Smooth muscle cell (in vitro differentiated cells): Measurements from ENCODE around the gene GATAD2A. TPM values are rescaled to one million over a fixed set of nuclear protein-coding genes. Genes with fewer than 3 reads are reported as not detected.

Source experiments
- DNase-seq: peaks from one replicate; lab custom pipeline; 2025; ENCODE audit not compliant: unreplicated experiment; lab: John Stamatoyannopoulos, UW
- H2AFZ ChIP-seq: fragments of 200-600 bp; sonication (generic); 2 replicates; pipeline ENCODE4 v1.6.0; 2016; ENCODE audit warnings: antibody characterized with exemption, low read depth, mild to moderate bottlenecking
- H3F3A ChIP-seq: fragments of 200-600 bp; sonication (generic); 2 replicates; pipeline ENCODE4 v1.6.0; 2017; ENCODE audit warnings: antibody characterized with exemption, low read depth
- H3K27ac ChIP-seq: fragments of 200-600 bp; sonication (generic); 2 replicates; pipeline ENCODE4 v1.5.1; 2016; ENCODE audit warnings: low read depth, mild to moderate bottlenecking
- H3K27me3 ChIP-seq: fragments of 200-600 bp; sonication (generic); 2 replicates; pipeline ENCODE4 v1.6.1; 2016; ENCODE audit warnings: low read depth, mild to moderate bottlenecking
- H3K36me3 ChIP-seq: fragments of 200-600 bp; sonication (generic); 2 replicates; pipeline ENCODE4 v1.5.1; 2016; ENCODE audit warnings: low read depth
- H3K4me1 ChIP-seq: fragments of 200-600 bp; sonication (generic); 2 replicates; pipeline ENCODE4 v1.5.1; 2016; ENCODE audit warnings: low read depth
- H3K4me2 ChIP-seq: fragments of 200-600 bp; sonication (generic); 2 replicates; pipeline ENCODE4 v1.6.0; 2016; ENCODE audit warnings: mild to moderate bottlenecking
- H3K4me3 ChIP-seq: fragments of 200-600 bp; sonication (generic); 2 replicates; pipeline ENCODE4 v1.5.1; 2016; ENCODE audit warnings: mild to moderate bottlenecking
- H3K79me2 ChIP-seq: fragments of 200-600 bp; sonication (generic); 2 replicates; pipeline ENCODE4 v1.6.0; 2016; ENCODE audit warnings: low read depth, mild to moderate bottlenecking
- H3K9ac ChIP-seq: fragments of 200-600 bp; sonication (generic); 2 replicates; pipeline ENCODE4 v1.6.0; 2016; ENCODE audit warnings: low read depth
- H3K9me3 ChIP-seq: fragments of 200-600 bp; sonication (generic); replicated peaks from 2 replicates; pipeline ENCODE4 v1.5.1; 2016; ENCODE audit warnings: low read depth
- H4K20me1 ChIP-seq: fragments of 200-600 bp; sonication (generic); 2 replicates; pipeline ENCODE4 v1.6.0; 2016; ENCODE audit warnings: low read depth
- WGBS: methylation state at CpG from one replicate; pipeline ENCODE4 v1.1.7; 2016; ENCODE audit warnings: low lambda C conversion rate; 5-methylcytosine and 5-hydroxymethylcytosine counted together
- polyA plus RNA-seq: library from polyadenylated mRNA; unstranded; fragments of >200 nt; fragmentation: Nextera tagmentation; extraction: Ambion mirVana; gene quantifications from 2 replicates; pipeline ENCODE4 v1.2.1, GENCODE V29; 2016
- total RNA-seq: library from RNA; depleted of rRNA; stranded (reverse); fragments of >200 nt; gene quantifications from 2 replicates; pipeline ENCODE4 v1.2.3, GENCODE V29; 2014
- TF ChIP-seq, protein P1 (sequence below): fragments of 200-600 bp; sonication (generic); IDR thresholded peaks from 2 replicates; pipeline ENCODE4 v1.5.1; 2017; ENCODE audit warnings: borderline replicate concordance, mild to moderate bottlenecking, antibody characterized with exemption; ENCODE audit not compliant: insufficient read depth, poor library complexity, severe bottlenecking

Gene GATAD2A
- total and polyA plus RNA-seq, 2 experiments from 2014 or later, result 26.8 to 27.0 TPM

DNA sequence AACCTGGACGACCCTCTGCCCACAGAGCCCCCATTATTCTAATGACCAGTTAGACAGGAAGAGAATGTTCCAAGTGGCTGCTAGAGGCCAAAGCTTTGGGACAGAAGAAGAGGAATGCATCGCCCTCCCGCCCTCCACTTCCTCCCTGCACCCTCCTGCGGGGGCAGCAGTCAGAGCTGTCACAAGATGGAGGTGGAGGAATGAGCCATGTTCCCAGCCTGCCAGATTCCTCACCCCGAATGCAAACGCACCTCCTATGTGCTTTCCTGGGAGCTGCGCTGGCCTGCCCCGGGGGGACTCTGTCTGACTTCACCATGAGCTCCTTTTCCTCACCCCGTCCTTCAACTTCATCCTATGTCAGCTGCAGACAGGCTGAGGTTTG is 124.9 kb downstream of the GATAD2A start:
- H3K9me3 ChIP-seq, result no peaks in the 10 kb centered on the region
- no peak for DNase-seq
- WGBS, result 75% methylated on average over 8 of the region's 9 CpGs
- H4K20me1 ChIP-seq, result peaks cover 26% of the 10 kb centered on the region
- no peaks in the 10 kb centered on the region for H3K27me3 ChIP-seq
- no peak overlapping the region for H3K4me2 ChIP-seq
- no peaks in the 10 kb centered on the region for H3K79me2 ChIP-seq
- H2AFZ ChIP-seq, result no peak overlapping the region
- no peak overlapping the region for H3K9ac ChIP-seq
- H3K4me3 ChIP-seq, result no peak overlapping the region
- no peaks in the 10 kb centered on the region for H3F3A ChIP-seq
- no peaks in the 10 kb centered on the region for H3K36me3 ChIP-seq
- TF ChIP-seq, protein P1, sequence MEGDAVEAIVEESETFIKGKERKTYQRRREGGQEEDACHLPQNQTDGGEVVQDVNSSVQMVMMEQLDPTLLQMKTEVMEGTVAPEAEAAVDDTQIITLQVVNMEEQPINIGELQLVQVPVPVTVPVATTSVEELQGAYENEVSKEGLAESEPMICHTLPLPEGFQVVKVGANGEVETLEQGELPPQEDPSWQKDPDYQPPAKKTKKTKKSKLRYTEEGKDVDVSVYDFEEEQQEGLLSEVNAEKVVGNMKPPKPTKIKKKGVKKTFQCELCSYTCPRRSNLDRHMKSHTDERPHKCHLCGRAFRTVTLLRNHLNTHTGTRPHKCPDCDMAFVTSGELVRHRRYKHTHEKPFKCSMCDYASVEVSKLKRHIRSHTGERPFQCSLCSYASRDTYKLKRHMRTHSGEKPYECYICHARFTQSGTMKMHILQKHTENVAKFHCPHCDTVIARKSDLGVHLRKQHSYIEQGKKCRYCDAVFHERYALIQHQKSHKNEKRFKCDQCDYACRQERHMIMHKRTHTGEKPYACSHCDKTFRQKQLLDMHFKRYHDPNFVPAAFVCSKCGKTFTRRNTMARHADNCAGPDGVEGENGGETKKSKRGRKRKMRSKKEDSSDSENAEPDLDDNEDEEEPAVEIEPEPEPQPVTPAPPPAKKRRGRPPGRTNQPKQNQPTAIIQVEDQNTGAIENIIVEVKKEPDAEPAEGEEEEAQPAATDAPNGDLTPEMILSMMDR, result no peak
- no peaks in the 10 kb centered on the region for H3K4me1 ChIP-seq
- no peak overlapping the region for H3K27ac ChIP-seq

DNA sequence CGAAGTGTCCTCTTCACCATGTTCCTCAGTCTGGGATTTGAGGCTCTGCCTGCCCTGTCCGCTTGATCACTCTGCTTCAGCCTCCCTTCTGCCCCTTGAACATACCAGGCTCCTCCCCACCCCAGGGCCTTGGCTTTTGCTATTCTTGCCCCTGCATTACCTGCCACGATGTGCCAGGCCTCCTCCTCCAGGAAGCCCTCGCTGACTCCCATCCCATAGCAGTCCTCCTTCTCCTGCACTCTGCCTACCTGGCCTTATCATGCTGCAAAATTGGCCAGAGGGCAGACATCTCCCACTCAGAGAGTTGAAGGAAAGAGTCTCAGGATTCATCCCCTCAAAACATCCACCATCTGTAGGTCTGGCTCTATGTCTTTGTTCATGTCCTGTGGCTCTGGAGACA is 125.4 kb downstream of the GATAD2A start:
- no peak overlapping the region for H2AFZ ChIP-seq
- no peaks in the 10 kb centered on the region for H3K4me1 ChIP-seq
- no peaks in the 10 kb centered on the region for H3K27me3 ChIP-seq
- WGBS, result 97% methylated on average over 4 of the region's 4 CpGs
- H4K20me1 ChIP-seq, result peaks cover 22% of the 10 kb centered on the region
- no peaks in the 10 kb centered on the region for H3F3A ChIP-seq
- H3K4me3 ChIP-seq, result no peak overlapping the region
- no peak overlapping the region for H3K27ac ChIP-seq
- no peak overlapping the region for H3K4me2 ChIP-seq
- no peaks in the 10 kb centered on the region for H3K9me3 ChIP-seq
- TF ChIP-seq, protein P1, result no peak
- H3K36me3 ChIP-seq, result no peaks in the 10 kb centered on the region
- H3K79me2 ChIP-seq, result no peaks in the 10 kb centered on the region
- DNase-seq, result no peak
- no peak overlapping the region for H3K9ac ChIP-seq

DNA sequence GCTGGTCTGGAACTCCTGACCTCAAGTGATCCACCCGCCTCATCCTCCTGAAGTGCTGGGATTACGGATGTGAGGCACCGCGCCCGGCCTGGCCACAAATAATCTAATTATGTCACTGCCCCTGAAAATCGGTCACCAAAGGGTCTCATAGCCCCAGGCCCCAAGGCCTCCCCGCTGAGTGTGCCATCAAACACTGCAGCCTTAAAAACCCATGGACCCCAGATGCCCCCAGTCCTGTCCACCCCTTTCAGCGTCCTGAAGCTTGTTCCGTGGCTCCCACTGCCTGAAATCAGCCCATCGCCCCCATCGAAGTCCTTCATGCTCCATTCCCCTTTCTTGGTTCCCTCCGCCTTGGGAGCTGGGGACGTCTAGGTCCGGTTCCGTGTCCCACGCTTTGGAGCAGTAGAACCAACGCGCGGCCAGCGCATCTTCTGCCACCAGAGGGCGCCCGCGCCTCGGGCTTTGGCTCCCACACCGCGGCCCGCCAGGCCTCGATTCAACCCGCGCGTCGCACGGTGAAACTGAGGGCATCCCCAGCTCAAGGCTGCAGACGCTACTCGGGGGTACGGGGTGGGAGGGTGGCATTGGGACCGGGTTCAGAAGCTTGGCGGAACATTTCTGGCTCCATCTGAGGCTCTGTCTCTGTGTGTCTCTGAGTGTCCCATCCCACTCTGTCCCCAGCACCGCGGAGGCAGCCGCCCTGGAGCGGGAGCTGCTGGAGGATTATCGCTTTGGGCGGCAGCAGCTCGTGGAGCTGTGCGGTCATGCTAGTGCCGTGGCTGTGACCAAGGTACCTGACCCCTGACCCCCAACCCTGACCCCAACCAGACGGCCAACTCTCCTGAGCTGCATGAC is 126.7 kb downstream of the GATAD2A start:
- Histone ChIP-seq H3K4me2 (no peak overlapping the region), H3F3A (no peaks in the 10 kb centered on the region), H3K79me2 (no peaks in the 10 kb centered on the region), H3K4me1 (no peaks in the 10 kb centered on the region), H3K27ac (no peak overlapping the region), H2AFZ (no peak overlapping the region), H3K9ac (no peak overlapping the region), H4K20me1 (peaks cover 9% of the 10 kb centered on the region), H3K27me3 (no peaks in the 10 kb centered on the region), H3K36me3 (no peaks in the 10 kb centered on the region), H3K9me3 (no peaks in the 10 kb centered on the region), H3K4me3 (no peak overlapping the region)
- 31% methylated on average over 48 of the region's 48 CpGs for WGBS
- TF ChIP-seq, protein P1, result peak; percentile 99
- peak; percentile 43 for DNase-seq
